ENCODE data around the gene FBXW7.
A peak's percentile ranks its signal among the peaks of the same experiment; 100 is the strongest.

FBXW7 gene

DNA sequence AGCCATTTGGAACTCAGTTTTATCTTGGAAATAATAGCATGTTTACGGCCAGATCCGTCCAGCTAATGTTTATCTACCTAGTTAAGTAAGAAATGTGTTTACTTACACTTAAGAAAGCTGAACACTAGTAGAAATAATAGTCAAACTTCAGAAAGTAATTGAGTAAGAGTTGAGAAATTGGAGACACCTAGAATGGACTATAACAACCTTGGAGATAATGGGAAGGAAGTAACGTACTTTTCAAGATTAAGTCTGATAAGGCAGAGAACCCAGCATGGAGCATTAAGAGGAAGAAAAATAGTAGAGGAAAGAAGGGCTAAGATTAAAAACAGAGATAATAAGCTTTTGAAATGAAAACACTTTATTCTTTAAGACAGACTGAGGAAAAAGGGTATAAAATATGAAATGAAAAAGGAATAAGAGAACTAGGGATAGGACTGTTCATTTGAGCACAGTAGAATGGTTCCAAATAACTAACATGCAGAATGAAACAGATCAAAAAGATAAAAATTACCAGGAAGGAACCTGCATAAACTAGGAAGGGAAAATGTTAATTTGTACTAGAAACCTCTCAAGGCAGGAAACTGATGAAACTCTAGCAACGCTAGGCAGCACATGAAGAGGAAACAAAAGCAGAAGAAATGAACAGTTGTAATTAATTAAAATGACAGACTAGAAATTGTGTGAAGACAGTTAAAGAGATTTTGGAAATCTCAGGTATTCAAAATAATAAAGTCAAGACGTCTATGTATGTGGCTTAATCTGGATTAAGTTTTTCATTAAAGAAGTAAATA is 71.7 kb downstream of the FBXW7 start:
- DNase-seq: peak; percentile 53

DNA sequence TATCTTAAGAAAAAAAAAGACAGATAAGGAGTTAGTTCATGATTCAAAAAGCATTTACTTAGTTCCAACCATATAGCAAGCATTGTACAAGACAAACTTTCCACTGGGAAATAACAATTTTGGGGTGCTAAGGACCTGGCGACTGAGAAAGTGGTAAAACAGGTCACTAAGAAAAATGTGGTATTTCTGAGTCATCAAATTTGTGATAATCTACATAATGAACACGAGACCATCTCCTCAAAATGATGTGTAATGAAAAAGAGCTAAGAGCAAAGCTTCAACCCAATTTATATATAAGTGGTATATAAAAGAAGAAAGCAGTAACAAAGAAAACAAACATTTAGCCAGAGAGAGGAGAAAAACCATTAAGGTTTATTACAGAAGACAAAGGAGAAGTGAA is 72.3 kb downstream of the FBXW7 start:
- DNase-seq: no peak

DNA sequence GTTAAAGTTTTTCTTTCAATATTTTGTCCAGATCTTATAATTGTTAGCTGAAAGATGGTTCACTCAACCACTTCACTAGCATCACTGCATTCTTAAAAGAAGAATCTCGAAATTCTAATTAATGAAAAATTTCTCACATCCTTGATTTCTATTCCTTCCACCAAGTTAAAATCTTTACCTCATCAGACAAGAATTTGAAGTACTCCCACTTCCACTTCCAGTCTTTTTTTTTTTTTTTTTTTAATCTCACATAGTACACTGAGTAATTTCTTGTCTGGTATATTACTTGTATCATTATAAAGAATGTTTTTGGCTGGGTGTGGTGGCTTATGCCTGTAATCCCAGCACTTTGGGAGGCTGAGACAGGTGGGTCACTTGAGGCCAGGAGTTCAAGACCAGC is 73.2 kb downstream of the FBXW7 start:
- DNase-seq: no peak

GRCh38 chr4:152462047-152462446 is 73.8 kb downstream of the FBXW7 start:
- peak in 1 of 2 experiments; percentile 28 for DNase-seq

GRCh38 chr4:152460488-152460887 is 75.4 kb downstream of the FBXW7 start:
- peak; percentile 75 to 83 for DNase-seq

GRCh38 chr4:152459326-152459725 is 76.6 kb downstream of the FBXW7 start:
- DNase-seq: no peak

GRCh38 chr4:152458801-152459302 is 77.0 kb downstream of the FBXW7 start:
- DNase-seq: peak; percentile 43 to 49

GRCh38 chr4:152456609-152457008 is 79.3 kb downstream of the FBXW7 start:
- no peak for DNase-seq

- DNase-seq: no peak
These were observed 80.6 kb downstream of the FBXW7 start for GRCh38 chr4:152455311-152455710.

- DNase-seq: peak; percentile 72 to 91
These were observed 81.4 kb downstream of the FBXW7 start for GRCh38 chr4:152454398-152455011.

DNA sequence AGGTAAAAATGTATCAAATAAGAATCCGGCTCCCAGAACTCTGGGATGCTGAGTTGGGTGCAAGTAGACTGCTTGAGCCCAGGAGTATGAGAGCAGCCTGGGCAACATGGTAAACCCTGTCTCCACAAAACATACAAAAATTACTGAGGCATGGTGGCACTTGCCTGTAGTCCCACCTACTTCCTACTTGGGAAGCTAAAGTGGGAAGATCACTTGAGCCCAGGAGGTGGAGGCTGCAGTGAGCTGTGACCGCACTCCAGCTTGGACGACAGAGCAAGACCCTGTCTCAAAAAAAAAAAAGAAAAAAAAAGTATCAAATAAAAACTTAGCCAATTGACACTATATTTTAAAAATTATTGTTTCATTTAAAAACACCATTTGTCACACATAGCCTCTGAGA is 84.4 kb downstream of the FBXW7 start:
- DNase-seq: no peak

DNA sequence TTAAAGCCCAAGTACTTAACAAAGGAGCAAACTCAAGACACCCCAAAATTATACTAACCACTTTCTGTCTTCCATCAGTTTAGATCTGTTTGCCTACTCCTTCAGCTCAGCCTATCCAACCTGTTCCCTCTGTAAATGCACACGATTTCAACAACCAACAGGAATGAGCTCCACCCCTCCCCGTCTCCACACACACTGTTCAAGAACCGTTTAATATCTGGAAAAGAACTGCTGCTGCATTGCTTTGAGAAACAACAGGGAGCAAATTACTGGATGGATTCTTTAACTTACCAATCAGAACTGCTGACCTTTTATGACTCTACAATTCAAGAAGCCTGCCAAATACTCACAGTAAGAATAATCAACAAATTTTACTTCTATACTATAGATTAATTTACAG is 87.0 kb downstream of the FBXW7 start:
- no peak for DNase-seq

GRCh38 chr4:152448038-152448707 is 87.7 kb downstream of the FBXW7 start:
- DNase-seq: no peak

DNA sequence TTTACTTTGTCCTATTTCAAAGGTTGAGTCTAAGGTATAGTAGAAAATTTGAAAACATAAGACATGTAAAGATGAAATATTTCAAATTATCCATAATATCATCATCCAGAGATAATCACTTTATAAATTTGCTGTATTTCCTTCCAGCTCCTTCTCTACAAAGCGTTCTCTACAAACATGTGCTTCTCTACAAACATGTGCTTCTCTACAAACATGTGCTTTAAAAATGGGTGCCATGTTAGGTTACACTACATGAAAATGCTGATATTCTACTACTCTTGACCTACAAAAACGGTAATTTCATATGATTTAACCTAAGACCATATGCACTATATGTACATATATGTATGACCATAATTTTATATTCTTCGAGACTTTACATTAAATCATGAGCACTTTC is 92.0 kb downstream of the FBXW7 start:
- no peak for DNase-seq

DNA sequence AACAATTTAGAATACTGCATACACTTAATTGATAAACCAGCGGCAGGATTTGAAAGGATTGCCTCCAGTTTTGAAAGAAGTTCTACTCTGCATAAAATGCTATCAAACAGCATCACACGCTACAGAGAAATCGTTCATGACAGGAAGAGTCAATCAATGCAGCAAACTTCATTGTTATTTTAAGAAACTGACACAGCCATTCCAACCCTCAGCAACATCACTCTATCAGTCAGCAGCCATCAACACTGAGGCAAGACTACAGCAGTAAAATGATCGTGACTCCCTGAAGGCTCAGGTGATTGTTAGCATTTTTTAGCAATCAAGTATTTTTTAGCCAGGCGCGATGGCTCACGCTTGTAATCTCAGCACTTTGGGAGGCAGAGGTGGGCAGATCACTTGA is 98.3 kb downstream of the FBXW7 start:
- no peak for DNase-seq

DNA sequence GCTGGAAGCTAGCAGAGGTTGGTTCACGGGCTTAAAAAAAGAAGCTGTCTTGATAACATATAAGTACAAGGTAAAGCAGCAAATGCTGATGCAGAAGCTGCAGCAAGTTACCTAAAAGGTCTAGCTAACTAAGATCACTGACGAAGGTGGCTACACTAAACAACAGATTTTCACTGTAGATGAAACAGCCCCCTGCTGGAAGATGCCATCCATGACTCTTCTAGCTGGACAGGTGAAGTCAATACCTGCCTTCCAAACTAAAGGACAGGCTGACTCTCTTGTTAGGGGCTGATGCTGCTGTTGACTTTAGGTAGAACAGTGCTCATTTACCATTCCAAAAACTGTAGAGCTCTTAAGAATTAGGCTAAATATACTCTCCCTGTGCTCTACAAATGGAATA is 99.5 kb downstream of the FBXW7 start:
- no peak for DNase-seq

GRCh38 chr4:152434011-152434410 is 101.9 kb downstream of the FBXW7 start:
- no peak for DNase-seq

- no peak for DNase-seq
These were observed 104.1 kb downstream of the FBXW7 start for GRCh38 chr4:152431784-152432183.

DNA sequence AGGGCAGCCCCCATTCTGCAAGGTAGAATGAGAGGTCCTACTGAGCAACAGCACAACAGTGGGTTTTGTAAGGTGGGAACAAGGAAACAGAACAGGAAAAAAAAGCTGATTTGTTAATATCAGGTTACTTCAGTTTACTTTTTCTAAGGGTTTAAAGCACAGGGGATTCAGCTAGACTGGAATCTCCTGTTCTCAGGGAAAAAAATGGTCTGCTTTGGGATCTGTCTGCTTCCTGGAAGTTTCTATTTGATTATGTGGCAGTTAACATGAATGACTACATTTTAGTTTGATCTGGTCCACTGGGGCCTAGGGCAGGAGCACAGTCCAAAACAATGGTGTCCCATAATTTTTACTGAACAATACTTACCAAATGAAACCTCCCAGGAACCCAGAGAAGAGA is 104.6 kb downstream of the FBXW7 start:
- DNase-seq: no peak

DNA sequence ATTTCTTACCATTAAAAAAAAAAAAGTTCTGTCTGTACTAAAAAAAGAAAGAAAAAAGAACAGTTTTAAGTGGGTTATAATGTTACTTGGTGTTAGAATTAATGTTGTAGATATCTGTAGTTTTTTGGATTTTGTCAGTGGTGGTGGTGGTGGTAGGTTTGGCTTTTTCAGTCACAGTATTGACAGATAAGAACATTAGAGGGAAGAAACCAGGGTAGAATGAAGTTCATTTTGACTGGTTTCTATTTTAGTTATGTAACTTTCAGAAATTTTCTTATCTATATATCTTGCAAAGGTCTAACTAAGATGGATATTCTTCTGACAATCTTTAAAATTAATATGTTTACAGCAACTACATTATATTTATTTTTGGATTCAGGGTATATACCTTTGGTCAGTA is 105.4 kb downstream of the FBXW7 start:
- DNase-seq: no peak

DNA sequence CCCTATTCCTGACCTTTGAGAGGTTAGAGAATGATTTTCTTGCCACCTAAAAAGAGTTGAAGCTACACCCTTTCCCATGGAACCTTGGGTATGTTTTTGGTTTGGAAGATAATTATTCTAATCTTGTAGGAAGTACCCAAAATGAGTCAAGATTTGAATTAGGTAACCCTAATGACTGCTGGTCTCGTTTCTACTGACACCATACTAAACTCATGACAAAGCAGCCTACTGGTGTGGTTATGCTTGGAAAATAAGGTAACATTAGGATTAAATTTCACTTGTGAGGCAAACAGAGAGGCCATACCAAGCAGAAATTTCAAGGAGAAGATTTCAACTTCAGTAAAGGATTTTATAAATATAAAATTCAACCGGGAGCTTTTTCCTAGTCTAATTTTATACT is 107.9 kb downstream of the FBXW7 start:
- DNase-seq: no peak

DNA sequence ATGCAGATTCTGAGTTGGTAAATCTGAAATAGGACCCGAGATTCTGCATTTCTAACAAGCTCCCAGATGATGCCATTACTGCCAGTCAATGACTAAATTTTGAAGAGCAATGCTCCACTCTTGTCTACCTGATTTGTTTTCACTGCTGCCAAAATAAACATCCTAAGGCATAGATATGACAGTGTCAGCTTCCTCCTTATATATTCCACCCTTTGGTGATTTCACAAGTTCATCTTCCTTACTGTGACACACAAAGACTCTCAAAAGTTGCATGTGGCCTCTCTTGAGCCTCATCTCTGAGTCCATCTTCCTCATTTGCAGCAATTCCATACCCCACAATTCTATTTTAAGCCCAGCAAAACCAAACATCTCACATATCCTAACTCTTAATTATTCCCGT is 110.9 kb downstream of the FBXW7 start:
- DNase-seq: peak; percentile 49 to 64

GRCh38 chr4:152424396-152424795 is 111.5 kb downstream of the FBXW7 start:
- DNase-seq: no peak

DNA sequence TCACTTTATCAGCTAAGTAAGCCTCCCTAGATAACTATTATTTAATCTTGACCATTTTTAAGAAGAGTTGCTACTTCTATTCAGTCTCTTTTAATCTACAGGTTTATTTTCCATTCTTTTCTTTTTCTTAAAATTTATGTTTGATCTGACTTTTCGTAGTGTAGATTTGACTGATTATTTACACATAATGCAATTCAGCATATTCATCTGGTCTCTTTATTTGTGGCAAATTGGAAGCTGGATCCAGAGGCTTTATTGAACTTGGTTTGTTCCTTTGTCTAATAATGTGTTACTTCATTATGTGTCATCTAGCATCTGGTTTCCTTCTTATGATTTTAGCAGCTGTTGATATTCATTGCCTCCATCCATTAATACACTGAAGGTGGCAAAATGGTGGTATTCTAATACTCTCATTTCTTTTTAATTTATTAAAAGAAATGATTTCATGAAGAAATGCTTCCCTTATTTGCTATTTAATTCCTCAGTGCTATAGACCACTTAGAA is 113.0 kb downstream of the FBXW7 start:
- DNase-seq: no peak

All from Kasumi-1 (cell line).